HG02943 (cell line): ENCODE data around the gene NAT8L.

ENCODE experiments used
- ATAC-seq: cut with Tn5 transposase; IDR thresholded peaks from one replicate; pipeline ENCODE4 v1.9.1; 2021; ENCODE audit warnings: mild to moderate bottlenecking, low read depth, moderate library complexity; ENCODE audit not compliant: unreplicated experiment

Gene NAT8L

DNA sequence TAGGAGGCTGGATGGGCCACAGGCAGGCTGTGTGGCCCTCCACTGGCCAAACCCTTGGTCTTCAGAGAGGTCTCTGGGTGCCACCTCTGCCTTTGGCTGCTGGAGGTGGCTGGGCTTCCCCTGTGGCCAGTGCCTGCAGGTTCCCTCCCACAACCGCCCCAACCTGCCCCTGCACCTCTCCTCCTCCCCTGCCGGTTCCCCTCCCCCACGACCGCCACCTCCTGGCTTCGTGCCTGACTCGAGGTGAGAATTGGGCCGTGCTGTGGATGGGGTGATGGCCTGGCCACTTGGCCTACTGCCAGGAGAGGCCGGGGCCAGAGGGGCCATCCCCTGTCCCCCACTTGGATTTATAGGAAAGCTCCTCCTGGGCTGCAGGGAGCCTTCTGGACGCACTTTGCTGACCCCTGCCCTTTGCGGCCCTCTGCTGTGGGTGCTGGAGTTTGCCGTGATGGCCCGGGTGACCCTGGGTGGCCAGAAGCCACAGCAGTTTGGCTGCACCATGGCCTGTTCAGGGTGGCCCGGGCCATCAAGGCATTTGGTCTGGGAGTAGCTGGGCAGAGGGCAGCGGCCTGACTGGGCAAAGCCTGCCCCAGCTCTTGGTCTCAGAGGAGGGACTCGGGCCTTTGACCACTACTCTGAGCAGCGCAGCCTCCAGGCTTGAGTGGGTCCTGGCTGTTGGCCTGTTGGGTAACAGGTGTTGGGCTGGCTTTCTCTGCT lies 3.8 kb downstream of the NAT8L start:
- no peak for ATAC-seq

DNA sequence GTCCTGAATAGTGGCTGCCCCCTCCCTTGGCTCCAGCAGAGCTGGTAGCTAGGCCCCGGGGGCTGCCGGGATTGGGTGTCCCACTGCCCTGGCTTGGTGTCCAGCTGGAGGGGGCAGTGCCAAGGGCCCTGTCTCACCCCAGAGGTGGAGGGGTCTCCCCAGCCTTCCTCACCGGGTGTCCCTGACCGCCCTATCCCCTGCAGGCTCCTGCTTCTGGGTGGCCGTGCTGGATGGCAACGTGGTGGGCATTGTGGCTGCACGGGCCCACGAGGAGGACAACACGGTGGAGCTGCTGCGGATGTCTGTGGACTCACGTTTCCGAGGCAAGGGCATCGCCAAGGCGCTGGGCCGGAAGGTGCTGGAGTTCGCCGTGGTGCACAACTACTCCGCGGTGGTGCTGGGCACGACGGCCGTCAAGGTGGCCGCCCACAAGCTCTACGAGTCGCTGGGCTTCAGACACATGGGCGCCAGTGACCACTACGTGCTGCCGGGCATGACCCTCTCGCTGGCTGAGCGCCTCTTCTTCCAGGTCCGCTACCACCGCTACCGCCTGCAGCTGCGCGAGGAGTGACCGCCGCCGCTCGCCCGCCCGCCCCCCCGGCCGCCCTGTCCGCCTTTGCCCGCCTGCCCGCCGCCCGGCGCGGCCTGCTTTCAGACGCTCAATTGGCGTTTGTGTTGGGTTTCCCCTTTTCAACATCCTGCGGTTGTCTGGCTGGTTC lies 4.6 kb downstream of the NAT8L start:
- no peak for ATAC-seq

DNA sequence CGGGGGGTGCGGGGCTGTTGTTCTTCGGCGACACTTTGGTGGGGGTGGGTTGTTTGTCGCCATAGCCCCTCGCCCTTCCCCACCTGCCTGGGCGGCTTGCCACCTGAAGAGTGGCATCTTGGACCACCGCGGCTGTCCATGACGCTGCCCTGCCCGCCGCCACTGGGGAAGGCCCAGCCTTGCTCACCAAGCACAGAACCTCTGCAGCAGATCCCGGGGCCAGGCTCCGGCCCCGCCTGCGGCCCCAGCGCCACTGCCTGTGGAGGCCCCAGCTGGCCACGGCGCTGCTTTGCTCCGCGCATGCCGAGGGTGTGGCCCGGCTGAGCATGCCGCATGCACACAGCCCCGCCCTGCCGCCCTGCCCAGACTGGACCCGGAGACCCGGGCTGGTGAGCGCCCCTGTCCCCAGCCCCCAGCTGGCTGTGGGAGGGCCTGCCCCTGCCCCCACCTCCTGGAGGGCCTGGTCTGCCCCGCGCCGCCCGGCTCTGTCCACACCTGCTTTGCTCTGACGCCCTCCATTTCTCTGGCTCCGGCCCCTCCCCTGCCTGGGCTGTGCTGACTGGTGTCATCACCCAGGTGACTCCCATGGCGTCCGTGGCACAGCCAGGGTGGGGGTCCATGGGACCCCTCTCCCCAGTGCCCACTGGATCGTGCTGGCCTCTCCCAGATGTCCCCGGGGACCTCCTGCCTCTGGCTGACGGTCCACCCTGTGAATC lies 5.3 kb downstream of the NAT8L start:
- no peak for ATAC-seq

DNA sequence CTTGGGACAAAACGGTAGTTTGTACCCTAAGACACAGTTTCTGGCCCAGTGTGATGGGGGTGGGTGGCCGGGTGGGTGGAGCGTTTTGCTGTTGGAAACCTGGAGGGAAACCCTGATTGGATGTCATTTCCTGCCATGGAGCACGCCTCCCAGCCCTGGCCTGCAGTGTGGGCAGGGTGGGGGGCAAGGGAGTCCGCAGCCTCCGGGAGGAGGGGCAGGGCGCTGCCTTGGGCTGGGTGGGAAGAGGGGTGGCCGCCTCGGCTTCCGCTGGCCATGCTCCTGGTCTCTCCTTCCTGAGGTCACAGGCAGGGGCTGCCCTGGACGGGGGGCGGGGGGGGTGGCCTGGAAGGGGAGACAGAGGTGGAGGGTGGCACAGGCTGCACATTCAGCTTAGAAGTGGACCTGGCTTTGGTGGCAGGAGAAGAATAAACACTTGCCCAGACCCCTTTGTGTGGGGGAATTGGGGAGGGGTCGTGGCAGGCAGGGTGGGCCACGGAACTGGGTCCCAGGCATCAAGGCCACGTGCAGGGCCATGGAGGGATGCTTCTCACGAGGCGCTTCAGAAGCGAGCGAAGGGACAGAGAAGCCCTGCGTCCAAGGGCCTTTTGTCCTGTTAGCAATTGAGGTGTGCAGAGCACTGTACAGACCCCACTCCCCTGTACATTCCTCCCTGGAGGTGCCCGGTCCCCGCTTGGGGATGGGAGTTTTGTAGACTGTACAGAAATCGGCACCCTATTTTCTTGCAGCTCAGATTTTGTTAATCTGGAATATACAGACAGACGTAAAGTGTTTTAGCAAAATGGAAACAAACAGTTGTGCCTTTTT lies 6.2 kb downstream of the NAT8L start:
- no peak for ATAC-seq

- ATAC-seq, result no peak
These were observed 7.0 kb downstream of the NAT8L start for GRCh38 chr4:2066011-2066551.

GRCh38 chr4:2066571-2067445 lies 7.7 kb downstream of the NAT8L start:
- no peak for ATAC-seq

DNA sequence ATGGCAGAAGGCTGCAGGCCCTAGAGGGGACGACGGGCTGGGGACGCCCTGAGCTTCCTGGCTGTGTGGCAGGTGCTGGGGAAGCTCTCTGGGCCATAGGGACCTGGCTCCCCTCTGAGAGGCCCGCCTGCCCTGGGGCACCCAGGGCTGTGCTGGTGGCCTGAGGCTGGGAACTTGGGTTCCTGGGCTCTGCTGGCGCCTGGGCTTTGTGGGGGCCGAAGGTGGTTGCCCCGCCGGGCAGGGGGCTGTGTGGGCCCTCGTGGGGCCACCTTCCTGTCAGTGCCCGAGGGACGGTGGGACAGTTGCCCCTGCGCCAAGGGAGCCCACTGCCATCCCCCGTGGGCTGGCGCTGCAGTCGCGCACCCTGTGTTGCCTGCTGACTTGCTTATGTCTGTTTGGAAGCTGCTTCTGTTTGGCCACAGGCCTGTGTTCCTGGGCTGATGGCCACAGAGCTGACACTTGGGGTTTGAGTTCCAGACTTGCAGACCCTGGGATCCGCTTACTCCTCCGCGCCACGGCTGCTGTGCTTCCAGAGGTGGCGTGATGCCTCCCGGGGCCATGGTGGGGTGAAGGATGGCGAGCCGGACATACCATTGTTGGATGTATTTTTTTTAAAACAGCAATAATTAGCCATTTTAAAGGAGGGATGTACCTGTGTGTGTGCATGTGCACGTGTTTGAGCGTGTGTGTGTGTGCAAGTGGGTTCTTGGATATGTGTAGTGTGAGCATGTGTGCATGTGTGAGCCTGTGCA lies 8.5 kb downstream of the NAT8L start:
- no peak for ATAC-seq

DNA sequence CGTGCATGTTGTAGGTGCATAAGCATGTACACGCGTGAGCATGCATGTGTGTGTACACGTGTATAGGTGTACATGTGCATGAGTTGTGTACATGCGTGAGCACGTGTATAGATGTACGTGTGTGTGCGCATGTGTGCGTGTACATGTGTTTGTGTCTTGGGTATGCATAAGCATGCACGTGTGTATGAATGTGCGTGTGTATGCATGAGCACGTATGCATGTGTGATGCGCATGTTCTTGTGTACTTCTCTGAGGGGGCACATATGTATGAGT lies 9.0 kb downstream of the NAT8L start:
- ATAC-seq, result no peak

GRCh38 chr4:2068566-2068965 lies 9.4 kb downstream of the NAT8L start:
- no peak for ATAC-seq

- no peak for ATAC-seq
These were observed 10.2 kb downstream of the NAT8L start for GRCh38 chr4:2069161-2069971.

DNA sequence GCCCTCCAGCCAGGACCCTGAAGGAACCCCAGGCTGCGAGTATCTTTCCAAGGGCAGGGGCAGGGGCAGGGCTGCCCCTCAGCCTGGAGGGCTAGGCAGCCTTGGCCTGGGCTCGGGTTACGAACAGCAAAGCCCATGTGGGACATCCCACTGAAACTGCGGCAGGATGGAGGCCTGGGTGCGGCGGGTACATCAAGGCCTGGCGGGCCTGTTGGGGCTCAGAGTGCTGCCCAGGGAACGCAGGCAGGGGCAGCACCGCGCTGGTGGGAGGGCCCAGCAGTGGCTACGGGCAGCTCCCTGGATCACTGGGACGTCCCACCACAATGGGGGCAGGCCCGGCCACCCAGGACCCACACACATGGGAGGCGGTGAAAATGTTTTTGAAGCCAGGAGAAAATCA lies 10.9 kb downstream of the NAT8L start:
- no peak for ATAC-seq

DNA sequence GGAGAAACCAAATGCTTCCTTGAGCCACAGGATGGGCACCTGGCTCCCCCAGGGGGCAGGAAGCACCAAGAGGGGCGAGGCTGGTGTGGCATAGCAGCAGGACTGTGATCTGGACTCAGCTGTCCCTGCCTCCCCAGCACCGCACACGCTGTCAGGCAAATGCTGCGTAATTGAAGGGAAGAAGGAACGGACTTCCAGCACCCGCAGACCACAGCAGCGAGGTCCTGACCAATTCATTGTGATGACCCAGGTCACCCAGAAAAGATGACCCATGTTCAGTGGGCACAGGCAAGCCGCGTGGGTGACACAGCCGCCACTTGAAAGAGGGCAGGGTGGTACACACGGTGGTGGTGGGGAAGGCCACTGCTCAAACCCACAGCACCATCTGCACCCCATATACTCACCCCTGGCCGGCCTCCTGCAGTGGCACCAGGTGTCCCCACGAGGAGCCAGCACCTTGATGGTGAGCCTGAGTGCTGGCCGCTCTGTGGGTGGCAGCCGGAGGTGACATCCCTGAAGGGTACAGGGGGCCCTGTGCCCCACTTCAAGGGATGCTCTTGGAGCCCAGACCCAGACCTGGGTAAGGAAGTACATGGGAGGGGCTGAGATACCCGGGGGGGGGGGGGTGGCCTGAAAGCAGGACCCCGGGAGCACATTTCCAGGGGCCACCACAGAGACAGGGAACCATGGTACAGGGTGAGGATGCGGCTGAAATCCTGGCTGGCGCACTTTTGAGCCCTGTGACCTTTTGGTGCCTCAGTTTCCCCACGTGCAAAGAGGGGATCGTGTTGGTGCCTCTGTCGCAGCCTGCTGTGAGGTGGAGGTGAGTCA lies 11.5 kb downstream of the NAT8L start:
- no peak for ATAC-seq

DNA sequence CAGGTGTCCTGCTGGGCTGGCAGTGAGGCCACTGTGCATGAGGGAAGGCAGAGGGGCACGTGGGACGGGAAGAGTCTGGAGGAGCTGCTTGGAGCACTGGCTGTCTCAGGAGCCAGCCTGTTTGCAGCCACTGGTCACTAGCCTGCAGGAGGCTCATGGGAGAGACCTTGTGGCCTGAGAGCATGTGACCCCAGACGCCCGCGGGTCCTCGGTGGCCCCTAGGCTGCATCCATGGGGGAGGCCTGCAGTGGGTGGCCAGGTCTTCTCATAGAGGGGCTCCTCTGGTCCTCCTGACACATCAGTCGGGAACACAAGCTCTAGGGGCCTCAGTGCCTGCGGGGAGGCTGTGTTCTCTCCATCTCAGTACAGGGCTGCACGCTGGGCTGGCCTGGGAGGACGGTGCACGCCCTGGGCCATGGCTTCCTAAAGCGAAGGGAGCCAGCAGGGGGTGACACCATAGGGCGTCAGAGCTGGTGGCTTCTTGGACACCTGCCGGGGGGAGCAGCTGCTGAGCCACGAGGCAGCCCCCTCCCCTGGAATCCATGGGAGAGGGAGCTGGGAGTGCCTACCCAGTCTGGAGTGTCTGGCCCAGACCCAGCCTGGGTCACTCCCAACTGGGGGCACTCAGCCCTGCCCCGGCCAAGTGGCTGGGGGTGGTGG lies 12.3 kb downstream of the NAT8L start:
- no peak for ATAC-seq

GRCh38 chr4:2071912-2072867 lies 13.1 kb downstream of the NAT8L start:
- ATAC-seq, result no peak

DNA sequence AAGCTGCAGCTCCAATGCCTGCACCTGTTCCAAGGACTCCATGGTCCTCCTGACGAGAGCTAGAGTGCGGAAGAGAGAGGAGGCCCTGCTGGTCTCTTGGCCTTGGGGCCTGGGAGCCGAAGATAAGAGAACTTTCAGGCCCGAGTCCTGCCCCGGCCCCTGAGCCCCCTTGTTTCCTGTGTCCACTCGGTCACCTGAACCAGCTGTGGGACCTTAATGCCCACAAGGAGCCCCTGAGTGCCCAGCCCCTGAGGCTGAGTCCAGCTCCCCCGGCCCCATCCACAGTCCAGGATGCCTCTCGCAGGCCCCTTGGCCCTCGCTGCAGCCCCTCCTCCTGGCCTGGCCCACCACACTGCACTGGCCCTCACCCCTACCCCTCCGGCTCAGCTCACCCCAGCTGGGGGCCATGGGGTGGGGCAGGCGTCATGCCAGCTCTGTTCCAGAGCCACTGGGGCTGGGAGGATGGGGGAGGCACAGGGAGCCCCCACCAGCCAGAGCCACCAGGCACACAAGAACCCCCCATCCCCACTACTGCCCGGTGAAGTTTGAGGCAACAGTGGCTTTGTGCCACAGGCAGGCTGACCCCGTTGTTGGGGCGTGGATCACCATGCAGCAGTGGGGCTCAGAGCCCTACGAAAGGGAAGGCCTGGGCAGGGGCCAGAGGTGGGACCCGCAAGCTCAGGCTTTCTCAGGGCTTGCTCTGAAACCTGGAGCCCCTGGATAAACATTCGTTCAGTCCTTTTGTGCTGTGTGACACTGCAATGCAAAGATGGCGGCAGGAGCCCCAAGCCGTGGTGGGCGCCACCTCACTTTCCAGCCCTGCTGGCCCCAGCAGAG lies 14.1 kb downstream of the NAT8L start:
- no peak for ATAC-seq
